Femur (tissue), 1 donor: Measurements from ENCODE around the gene NMRAL1.

ENCODE experiments used
- DNase-seq: peaks from one replicate; pipeline ENCODE4 v3.0.0-alpha.2; 2017

The NMRAL1 gene

DNA sequence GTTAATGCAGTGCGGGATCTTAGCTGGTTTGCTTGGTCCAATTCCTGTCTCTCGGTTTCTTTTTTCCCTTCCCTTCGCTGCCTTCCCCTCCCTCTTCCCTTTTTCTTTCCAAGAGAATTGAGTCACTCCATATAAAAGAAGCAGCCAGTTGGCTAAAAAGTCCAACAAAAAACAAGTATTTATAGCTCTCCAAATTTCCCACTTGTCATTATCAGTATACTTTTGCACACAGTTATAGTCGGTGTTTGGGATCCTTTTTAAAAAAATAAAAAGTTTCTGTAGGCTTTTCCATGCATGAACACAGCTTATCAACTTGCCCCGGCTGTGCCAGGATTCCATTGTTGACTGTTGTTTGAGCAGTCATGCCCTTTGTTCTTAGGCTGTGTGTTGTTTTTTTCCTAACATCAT lies 26.6 kb upstream of the NMRAL1 start:
- no peak for DNase-seq

- DNase-seq = no peak
Measured at GRCh38 chr16:4500272-4500671, 25.8 kb upstream of the NMRAL1 start.

- no peak for DNase-seq
Measured at GRCh38 chr16:4499196-4499555, 24.8 kb upstream of the NMRAL1 start.

- DNase-seq = no peak
Measured at GRCh38 chr16:4498546-4499195, 24.2 kb upstream of the NMRAL1 start.

- DNase-seq = no peak
Measured at GRCh38 chr16:4496305-4496704, 21.9 kb upstream of the NMRAL1 start.

GRCh38 chr16:4495766-4496165 lies 21.3 kb upstream of the NMRAL1 start:
- DNase-seq = no peak

DNA sequence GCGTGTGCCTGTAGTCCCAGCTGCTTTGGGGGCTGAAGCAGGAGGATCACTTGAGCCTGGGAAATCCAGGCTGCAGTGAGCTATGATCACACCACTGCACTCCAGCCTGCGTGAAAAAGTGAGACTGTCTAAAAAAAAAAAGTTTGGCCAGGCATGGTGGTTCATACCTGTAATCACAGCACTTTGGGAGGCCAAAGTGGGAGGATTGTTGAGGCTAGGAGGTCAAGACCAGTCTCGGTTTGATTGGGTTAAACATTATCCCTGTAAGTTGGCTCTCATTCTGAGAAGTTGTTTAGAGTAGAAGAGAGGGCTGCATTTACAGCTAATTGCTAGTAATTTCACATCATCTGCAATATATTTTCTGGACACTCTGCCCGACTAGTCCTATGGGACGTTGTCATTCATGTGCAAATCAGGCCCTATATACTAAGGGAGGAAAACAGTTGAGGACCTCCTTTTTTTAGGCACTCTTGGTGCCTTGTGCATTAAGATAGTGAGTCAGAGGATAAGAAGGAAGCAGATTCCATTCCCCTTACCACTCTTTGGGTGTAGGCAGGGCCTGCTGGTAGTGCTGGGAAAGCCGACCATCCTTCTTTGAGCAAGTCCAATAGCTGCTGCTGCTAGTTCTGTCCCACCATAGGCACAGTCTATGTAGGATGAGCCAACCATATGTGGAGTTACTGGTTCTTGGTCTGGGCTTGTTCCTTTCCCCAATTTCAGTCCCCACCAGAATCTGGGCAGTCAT lies 20.5 kb upstream of the NMRAL1 start:
- DNase-seq = no peak

DNA sequence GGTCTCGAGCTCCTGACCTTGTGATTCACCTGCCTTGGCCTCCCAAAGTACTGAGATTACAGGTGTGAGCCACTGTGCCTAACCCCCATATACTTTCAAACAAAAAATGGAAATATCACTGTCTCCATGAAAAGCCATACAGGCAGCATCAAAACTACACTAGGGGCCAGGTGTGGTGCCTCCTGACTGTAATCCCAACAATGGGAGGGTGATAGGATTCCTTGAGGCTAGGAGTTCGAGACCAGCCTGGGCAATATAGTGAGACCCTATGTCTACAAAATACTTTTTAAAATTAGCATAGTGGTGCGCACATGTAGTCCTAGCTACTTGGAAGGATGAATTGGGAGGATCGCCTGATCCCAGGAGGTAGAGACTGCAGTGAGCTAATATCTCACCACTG lies 17.5 kb upstream of the NMRAL1 start:
- no peak for DNase-seq

- no peak for DNase-seq
Measured at GRCh38 chr16:4489030-4489429, 14.6 kb upstream of the NMRAL1 start.

GRCh38 chr16:4488499-4488967 lies 14.1 kb upstream of the NMRAL1 start:
- no peak for DNase-seq

GRCh38 chr16:4487955-4488498 lies 13.6 kb upstream of the NMRAL1 start:
- DNase-seq = no peak

- no peak for DNase-seq
Measured at GRCh38 chr16:4486126-4486893, 11.9 kb upstream of the NMRAL1 start.

GRCh38 chr16:4481963-4482362 lies 7.5 kb upstream of the NMRAL1 start:
- DNase-seq = no peak

DNA sequence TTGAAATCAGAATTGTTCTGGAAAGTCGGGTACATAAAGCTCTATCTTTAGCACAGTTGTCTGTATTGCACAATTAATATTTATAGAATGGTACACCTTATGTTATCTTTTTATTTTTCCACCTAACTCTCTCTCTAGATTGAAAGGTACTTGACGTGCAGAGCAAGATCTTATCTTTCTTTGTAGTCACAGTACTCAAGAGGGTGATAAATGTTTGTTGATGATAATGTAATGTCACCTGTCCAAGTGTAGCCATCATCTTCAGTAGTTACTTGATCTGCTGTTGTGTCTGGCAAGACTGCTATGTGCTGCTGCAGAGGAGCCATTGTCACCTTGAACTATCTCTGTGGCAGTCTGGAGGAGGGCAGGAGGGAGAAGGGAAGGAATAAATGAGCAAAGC lies 7.1 kb upstream of the NMRAL1 start:
- no peak for DNase-seq

DNA sequence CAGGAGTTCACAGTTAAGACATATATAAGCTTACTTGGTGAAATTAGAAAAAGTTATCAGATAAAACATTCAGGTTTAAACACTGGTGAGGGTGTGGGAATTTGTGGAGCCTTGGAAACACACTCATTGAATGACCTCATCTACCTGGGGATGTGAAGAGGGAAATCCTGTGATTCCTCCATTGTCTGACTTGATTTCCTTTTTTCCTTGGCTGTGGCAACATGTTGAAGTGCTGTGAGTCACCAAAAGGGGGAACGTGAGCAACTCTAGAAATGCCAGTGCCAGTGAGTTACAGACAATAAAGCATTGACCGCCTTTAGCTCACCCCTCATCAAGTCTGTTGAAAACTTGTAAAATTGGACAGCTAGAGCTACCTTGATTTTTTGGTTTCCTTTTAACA lies 3.5 kb upstream of the NMRAL1 start:
- no peak for DNase-seq

DNA sequence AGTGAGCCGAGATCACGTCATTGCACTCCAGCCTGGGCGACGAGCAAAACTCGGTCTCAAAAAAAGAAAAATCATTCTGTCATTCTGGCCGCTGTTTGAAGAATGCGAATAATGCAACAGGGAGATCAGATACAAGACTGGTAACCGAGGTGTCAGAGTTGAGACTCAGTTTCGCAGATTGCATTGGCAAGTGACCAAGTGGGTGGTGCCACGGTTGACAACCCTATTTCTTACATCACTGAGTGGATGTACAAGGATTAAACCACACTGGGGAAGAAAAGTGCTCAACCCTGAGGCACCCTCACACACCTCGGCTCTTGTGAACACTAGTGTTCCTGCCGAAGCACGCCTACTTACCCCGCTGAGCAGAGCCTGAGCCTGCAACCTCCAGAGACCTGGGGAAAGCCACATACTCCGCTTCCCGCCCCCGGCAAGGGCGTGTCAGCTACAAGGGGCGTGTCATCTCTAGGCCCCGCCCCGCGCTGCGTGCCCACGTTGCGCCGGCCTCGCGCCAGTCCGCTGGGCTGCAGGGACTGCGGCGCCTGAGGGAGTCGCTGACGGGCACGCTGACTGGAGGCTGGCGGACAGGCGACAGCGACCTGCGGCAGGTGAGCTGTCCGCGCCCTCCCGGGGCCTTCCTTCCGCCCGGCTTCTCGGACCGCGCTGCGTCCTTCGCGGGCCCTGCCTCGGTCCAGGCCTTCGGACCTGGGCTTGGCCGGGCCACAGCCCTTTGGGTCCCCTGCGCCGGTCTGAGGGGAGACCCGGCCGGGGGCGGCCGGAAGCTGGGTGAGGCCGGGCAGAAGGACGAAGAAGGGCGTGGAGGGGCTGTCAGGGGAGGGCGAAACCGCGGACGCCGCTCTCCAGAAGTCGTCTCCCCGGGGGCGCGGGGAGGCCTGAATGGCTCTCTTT lies 1.7 kb upstream of the NMRAL1 start, which contains the start of gene HMOX2:
Gene HMOX2, plus strand, starts transcription at position 519 of the 909 bp plus-strand sequence. CDS start 29,127 bp downstream, outside the sequence.
- DNase-seq = peak; percentile 95

DNA sequence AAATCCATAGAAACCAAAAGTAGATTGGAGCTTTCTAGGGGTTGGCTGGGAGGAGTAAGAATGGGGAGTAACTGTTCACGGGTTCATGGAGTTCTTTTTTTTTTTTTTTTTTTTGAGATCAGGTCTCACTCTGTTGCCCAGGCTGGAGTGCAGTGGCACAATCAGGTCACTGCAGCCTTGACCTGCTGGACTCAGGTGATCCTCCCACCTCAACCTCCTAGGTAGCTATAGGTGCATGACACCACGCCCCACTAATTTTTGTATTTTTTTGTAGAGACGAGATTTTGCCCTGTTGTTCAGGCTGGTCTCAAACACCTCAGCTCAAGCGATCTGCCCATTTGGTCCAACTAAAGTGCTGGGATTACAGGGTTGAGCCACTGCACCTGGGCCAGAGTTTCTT lies 1.5 kb downstream of the NMRAL1 start:
- DNase-seq = no peak

GRCh38 chr16:4471869-4472268 lies 2.6 kb downstream of the NMRAL1 start:
- no peak for DNase-seq

DNA sequence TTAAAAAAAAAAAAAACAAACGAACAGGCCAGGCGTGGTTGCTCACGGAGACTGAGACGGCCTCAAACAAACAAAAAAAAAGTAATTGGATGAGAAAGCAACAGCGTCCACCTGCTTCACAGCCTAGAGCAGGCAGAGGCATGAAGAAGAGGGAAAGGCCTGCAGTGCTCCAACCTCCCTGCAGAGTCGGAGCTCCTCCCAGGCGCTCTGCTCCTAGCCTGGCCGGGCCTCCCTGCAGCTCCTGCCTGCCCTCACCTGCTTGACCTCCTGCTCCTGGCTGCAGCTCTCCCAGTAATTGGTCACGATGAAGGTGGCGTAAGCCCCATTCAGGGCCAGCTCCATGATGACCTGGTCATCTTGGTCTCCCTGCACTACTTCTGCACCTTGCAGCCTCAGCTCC lies 5.5 kb downstream of the NMRAL1 start:
- no peak for DNase-seq

DNA sequence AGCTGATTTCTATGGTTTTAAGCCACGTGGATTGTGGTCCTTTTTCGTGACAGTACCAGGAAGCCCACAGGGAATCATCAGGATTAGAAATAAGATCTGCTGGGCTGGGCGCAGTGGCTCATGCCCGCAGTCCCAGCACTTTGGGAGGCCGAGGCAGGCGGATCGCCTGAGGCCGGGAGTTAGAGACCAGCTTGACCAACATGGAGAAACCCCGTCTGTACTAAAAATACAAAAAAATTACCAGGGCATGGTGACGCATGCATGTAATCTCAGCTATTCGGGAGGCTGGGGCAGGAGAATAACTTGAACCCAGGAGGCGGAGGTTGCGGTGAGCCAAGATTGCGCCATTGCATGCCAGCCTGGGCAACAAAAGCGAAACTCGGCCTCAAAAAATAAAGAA lies 6.5 kb downstream of the NMRAL1 start:
- DNase-seq = no peak

DNA sequence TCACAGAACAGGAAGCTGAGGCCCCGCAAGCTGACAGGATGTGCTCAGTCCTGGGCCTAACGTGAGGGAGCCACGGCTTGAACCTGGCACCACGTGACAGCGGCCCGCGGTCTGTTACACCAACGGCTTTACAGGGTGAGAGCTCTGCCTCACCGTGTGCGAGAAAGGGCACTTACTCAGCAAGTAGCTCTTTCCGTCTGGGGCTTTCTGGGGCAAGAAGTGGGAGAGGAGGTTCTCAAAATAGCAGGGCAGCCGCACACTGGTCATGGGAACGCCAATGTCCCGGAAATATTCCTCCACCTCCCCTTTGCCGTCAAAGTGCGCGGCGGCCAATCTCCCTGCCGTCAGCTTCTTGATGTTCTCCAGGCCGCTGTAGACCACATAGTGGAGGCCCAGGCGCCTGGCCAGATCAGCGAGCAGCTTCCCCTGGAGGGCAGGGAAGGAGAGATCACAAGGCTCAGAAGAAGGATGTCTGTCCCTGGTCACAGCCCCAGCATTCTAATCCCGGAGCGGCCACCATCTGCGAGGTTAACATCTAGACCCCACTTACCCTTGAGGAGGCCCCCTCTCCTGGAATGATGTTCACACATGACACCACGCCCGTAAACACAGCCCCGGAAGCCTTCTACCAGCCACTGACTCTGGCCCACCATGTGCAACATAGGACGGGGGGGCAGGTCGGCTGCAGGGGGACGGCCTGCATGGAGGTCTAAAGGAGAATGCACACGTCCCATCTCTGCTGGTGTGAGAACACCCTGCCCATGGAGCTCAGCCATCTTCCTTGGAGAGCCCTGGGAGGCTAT lies 8.2 kb downstream of the NMRAL1 start:
- DNase-seq = no peak
